ENCODE measurements around the gene COL23A1. TPM values are rescaled to one million over a fixed set of nuclear protein-coding genes. Genes with fewer than 3 reads are reported as not detected.

COL23A1 gene
- total RNA-seq, 2 donors from 2014 or later, result 0.16 to 0.24 TPM

DNA sequence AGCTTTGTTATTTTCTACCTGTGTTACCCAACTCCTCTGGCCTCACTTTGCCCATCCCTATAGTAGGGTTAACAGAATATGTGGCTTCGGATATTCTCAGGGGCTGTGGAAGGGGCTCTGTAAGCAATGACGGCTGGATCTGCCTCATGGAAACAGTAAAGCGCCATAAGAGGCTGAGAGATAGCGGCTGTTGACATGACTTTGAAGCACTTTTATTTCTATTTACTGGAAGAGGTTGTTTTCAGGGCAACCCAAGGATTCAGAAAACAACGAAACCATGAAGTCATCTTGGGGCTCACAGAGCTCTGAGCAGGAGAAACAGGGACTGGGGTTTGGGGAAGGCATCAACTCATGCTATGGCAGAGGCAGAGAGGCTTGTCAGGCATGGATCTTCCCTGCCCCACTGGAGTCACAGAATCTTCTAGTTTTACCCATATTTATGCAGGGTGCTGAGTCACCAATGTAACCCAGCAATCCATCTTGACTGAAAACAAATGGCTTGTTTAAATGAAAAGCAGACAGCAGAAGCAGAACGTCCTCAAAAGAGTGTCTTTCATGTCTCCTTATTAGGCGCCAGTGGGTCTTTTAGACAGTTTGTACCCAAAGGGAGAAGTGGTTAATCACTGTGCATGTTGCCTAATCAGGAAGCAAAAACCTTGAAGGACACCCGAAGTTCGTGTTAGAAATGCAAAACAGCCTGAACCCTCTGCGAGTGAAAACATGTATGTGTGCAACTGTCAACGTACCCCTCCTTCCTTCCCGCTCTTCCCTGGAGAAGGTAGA is 113.0 kb downstream of the COL23A1 start:
- no peak for ATAC-seq (replicated peaks)
- H3K36me3 Mint-ChIP-seq (ENCODE audit: low read depth), result no peaks in the 10 kb centered on the region
- no peak overlapping the region for H3K4me3 Mint-ChIP-seq
- H3K27ac Mint-ChIP-seq, result no peak overlapping the region
- no peaks in the 10 kb centered on the region for H3K9me3 Mint-ChIP-seq
- no peaks in the 10 kb centered on the region for H3K4me1 Mint-ChIP-seq
- H3K27me3 Mint-ChIP-seq, result peaks cover 7% of the 10 kb centered on the region

DNA sequence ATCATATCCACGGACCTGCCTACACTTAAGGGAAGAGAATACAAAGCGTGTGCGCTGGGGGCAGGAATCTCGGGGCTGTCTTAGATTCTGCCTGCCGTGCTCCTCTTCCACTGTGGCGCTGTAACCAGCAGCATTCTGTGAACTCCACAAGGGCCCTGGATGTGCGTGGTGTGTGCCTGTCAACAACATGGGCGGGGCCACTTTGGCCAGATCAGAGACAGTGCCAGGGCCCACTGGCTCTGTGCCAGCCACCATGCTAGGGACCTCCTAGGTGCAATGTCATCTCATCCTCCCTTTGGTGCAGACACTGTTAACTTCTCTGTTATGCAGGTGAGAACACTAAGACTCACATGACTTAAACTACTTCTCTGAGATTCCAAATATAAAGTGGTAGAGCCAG is 113.7 kb downstream of the COL23A1 start:
- no peak for ATAC-seq (replicated peaks)
- Mint-ChIP-seq H3K4me1 (no peaks in the 10 kb centered on the region), H3K36me3 (ENCODE audit: low read depth) (no peaks in the 10 kb centered on the region), H3K27me3 (peaks cover 11% of the 10 kb centered on the region), H3K4me3 (no peak overlapping the region), H3K9me3 (no peaks in the 10 kb centered on the region), H3K27ac (no peak overlapping the region)

DNA sequence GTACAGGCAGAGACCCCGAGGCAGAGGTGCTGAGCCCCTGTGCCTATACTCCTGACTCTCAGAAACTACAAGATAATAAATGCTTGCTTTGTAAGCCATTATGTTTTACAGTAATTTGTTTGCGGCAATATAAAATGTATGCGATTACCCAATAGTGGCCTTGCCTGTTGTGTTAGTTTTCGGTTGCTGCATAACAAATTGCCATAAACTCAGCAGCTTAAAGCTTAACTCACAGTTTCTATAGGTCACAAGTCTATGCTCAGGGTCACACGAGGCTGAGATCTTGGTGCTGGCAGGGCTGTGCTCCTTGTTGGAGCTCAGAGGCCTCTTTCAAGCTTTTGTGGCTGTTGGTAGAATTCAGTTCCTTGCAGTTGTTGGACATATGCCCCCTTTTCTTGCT is 114.8 kb downstream of the COL23A1 start:
- ATAC-seq (replicated peaks), result no peak
- Mint-ChIP-seq H3K36me3 (ENCODE audit: low read depth) (no peaks in the 10 kb centered on the region), H3K27me3 (peaks cover 11% of the 10 kb centered on the region), H3K27ac (no peak overlapping the region), H3K4me3 (no peak overlapping the region), H3K4me1 (no peaks in the 10 kb centered on the region), H3K9me3 (no peaks in the 10 kb centered on the region)

DNA sequence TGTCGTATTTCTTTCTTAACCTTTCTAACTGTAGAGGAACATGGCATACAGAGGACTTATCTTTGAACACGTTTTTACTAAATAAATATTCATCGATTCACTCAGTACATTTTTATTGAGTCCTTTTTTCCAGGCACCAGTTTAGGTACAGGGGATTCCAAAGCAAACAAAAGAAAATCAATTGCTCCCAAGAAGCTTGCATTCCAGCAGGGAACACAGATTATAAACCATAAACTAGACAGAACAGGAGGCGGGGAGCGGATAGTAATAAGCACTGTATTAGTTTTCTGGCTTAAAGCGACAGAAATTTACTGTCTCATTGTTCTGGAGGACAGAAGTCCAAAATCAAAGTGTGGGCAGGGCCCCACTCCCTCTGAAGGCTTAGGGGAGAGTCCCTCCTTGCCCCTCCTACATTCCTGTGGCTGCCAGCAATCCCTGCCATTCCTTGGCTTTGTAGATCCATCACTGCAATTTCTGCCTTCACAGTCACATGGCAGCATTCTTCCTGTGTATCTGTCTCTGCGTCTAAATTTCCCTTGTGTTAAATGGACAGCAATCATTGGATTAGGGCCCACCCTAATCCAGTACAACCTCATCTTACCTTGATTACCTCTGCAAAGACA is 115.5 kb downstream of the COL23A1 start:
- H3K36me3 Mint-ChIP-seq (ENCODE audit: low read depth), result no peaks in the 10 kb centered on the region
- peaks cover 11% of the 10 kb centered on the region for H3K27me3 Mint-ChIP-seq
- H3K4me3 Mint-ChIP-seq, result no peak overlapping the region
- ATAC-seq (replicated peaks), result no peak
- no peaks in the 10 kb centered on the region for H3K4me1 Mint-ChIP-seq
- no peaks in the 10 kb centered on the region for H3K9me3 Mint-ChIP-seq
- no peak overlapping the region for H3K27ac Mint-ChIP-seq

GRCh38 chr5:178473854-178474253 is 116.3 kb downstream of the COL23A1 start:
- no peaks in the 10 kb centered on the region for H3K36me3 Mint-ChIP-seq (ENCODE audit: low read depth)
- ATAC-seq (replicated peaks), result no peak
- no peaks in the 10 kb centered on the region for H3K9me3 Mint-ChIP-seq
- peaks cover 15% of the 10 kb centered on the region for H3K27me3 Mint-ChIP-seq
- peaks cover 3% of the 10 kb centered on the region for H3K4me1 Mint-ChIP-seq
- H3K27ac Mint-ChIP-seq, result no peak overlapping the region
- H3K4me3 Mint-ChIP-seq, result no peak overlapping the region

- ATAC-seq (replicated peaks), result no peak
- H3K27me3 Mint-ChIP-seq, result peaks cover 20% of the 10 kb centered on the region
- no peak overlapping the region for H3K27ac Mint-ChIP-seq
- H3K36me3 Mint-ChIP-seq (ENCODE audit: low read depth), result no peaks in the 10 kb centered on the region
- H3K4me3 Mint-ChIP-seq, result no peak overlapping the region
- H3K9me3 Mint-ChIP-seq, result no peaks in the 10 kb centered on the region
- peaks cover 3% of the 10 kb centered on the region for H3K4me1 Mint-ChIP-seq
These were observed 118.1 kb downstream of the COL23A1 start for GRCh38 chr5:178472138-178472537.

GRCh38 chr5:178471711-178472110 is 118.5 kb downstream of the COL23A1 start:
- Mint-ChIP-seq H3K27me3 (peaks cover 21% of the 10 kb centered on the region), H3K4me3 (no peak overlapping the region), H3K9me3 (no peaks in the 10 kb centered on the region), H3K27ac (no peak overlapping the region), H3K4me1 (peaks cover 3% of the 10 kb centered on the region), H3K36me3 (ENCODE audit: low read depth) (no peaks in the 10 kb centered on the region)
- no peak for ATAC-seq (replicated peaks)

DNA sequence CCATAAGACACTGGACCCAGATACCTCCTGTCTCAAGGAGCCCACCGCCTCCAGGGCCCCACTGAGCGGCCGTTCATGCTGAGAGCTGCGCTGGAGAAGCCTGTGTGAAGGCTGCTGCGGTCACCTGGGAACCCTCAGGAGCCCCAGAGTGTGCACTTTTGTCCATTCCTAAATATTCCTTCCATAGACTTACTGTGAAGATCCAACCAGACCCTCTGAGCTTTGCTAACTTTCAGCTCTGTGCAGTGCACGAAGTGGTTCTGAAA is 119.5 kb downstream of the COL23A1 start:
- no peak for ATAC-seq (replicated peaks)
- Mint-ChIP-seq H3K9me3 (no peaks in the 10 kb centered on the region), H3K36me3 (ENCODE audit: low read depth) (no peaks in the 10 kb centered on the region), H3K27ac (no peak overlapping the region), H3K4me1 (peaks cover 3% of the 10 kb centered on the region), H3K27me3 (peaks cover 21% of the 10 kb centered on the region), H3K4me3 (no peak overlapping the region)

GRCh38 chr5:178469975-178470759 is 120.0 kb downstream of the COL23A1 start:
- H3K4me3 Mint-ChIP-seq, result no peak overlapping the region
- ATAC-seq (replicated peaks), result no peak
- H3K27me3 Mint-ChIP-seq, result peaks cover 21% of the 10 kb centered on the region
- H3K4me1 Mint-ChIP-seq, result peaks cover 3% of the 10 kb centered on the region
- no peak overlapping the region for H3K27ac Mint-ChIP-seq
- H3K9me3 Mint-ChIP-seq, result no peaks in the 10 kb centered on the region
- no peaks in the 10 kb centered on the region for H3K36me3 Mint-ChIP-seq (ENCODE audit: low read depth)

DNA sequence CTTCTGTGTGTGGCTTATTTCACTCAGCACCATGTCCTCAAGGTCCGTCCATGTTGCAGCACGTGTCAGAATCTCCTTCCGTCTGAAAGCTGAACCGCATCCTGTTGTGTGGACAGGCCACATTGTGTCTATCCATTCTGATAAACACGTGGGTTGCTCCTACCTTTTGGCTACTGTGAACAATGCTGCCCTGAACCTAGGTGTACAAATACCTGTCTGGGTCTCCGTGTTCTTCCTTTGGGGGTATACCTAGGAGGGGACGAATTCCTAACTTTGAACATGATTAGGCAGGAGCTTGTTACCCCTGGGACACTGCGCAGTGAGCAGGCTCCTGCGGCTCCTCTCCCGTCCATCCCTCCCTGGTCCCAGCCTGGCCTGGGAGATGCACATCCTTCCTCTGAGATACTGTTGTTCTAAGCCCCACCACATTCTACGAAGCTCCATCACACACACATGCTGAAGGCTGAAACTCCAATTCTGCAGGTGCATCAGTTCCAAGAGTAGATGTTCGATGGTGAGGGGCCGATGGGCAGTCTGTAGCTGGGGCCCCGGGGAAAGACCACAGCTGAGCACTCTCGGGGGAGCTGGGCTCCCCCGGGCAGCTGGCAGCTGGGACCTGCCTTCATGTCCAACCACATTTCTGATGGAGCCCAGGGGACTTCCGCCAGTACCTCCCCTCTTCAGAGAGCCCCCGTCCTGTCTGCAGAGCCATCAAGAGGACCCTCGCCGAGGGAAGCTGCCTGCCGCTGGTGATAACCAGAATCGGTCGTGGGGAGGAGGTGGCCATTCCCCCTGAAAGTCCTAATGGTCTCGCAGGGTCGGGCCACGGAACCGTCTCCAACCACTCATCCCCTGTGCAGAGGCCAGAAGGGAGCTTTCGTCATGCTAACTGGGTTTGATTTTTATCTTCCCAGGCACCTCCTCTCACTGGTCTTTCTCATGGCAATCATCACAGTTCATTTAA is 120.9 kb downstream of the COL23A1 start:
- no peaks in the 10 kb centered on the region for H3K9me3 Mint-ChIP-seq
- no peak overlapping the region for H3K27ac Mint-ChIP-seq
- no peak overlapping the region for H3K4me3 Mint-ChIP-seq
- H3K36me3 Mint-ChIP-seq (ENCODE audit: low read depth), result no peaks in the 10 kb centered on the region
- H3K4me1 Mint-ChIP-seq, result peaks cover 3% of the 10 kb centered on the region
- ATAC-seq (replicated peaks), result no peak
- peaks cover 17% of the 10 kb centered on the region for H3K27me3 Mint-ChIP-seq

DNA sequence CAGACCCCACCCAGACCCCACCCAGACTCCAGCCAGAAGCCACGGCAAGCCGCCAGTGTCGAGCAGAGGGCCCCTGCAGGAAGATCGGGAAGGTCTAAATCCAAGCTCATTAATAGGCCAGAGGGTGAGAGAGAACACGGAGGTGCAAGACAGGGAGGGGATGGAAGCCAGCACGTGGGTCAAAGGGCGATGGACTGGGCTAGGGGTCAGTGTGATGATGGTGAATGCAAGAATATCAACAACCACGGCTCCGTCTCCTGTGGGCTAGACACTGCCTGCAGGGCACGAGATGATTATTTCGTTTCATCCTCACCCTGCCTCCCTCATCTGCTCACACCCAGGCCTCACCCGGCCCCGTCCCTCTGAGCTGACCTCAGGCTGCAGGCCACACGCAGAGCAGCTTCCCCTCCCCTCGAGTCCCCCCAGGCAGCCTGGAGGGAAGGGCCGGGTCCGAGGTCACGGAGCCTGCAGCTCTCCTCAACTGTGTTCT is 122.0 kb downstream of the COL23A1 start:
- ATAC-seq (replicated peaks), result no peak
- H3K36me3 Mint-ChIP-seq (ENCODE audit: low read depth), result no peaks in the 10 kb centered on the region
- H3K4me1 Mint-ChIP-seq, result peaks cover 3% of the 10 kb centered on the region
- H3K27me3 Mint-ChIP-seq, result peaks cover 17% of the 10 kb centered on the region
- H3K27ac Mint-ChIP-seq, result no peak overlapping the region
- no peak overlapping the region for H3K4me3 Mint-ChIP-seq
- H3K9me3 Mint-ChIP-seq, result no peaks in the 10 kb centered on the region

GRCh38 chr5:178467568-178468195 is 122.5 kb downstream of the COL23A1 start:
- Mint-ChIP-seq H3K27ac (no peak overlapping the region), H3K9me3 (no peaks in the 10 kb centered on the region), H3K4me1 (peaks cover 3% of the 10 kb centered on the region), H3K36me3 (ENCODE audit: low read depth) (no peaks in the 10 kb centered on the region), H3K4me3 (no peak overlapping the region), H3K27me3 (peaks cover 17% of the 10 kb centered on the region)
- no peak for ATAC-seq (replicated peaks)

- Mint-ChIP-seq H3K9me3 (no peaks in the 10 kb centered on the region), H3K27me3 (peaks cover 17% of the 10 kb centered on the region), H3K27ac (no peak overlapping the region), H3K4me3 (no peak overlapping the region), H3K36me3 (ENCODE audit: low read depth) (no peaks in the 10 kb centered on the region), H3K4me1 (peaks cover 3% of the 10 kb centered on the region)
- ATAC-seq (replicated peaks), result no peak
These were observed 123.0 kb downstream of the COL23A1 start for GRCh38 chr5:178467205-178467567.

DNA sequence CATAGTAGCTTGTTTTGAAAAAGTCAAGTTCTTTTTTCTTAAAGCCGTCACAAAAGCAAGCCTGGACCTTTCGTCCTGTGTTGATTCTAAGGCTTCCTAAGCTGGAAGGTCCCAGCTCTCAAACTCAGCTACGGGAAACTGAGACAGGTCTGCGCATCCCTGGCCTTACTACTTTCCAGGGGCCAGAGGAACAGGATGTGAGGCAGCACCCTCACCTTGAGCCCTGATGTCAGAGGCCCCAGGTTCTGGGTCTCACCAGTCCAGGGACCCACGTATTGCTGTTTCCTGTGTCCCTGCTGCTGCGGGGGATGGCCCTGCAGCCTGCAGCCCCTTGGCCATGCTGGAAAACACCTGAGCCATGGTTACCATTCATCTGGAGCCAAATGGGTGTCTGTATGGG is 123.9 kb downstream of the COL23A1 start:
- Mint-ChIP-seq H3K4me3 (no peak overlapping the region), H3K27ac (no peak overlapping the region), H3K9me3 (no peaks in the 10 kb centered on the region)

More for the DNA sequence above, 123.9 kb downstream of the COL23A1 start:
- Mint-ChIP-seq H3K36me3 (ENCODE audit: low read depth) (no peaks in the 10 kb centered on the region), H3K27me3 (peaks cover 13% of the 10 kb centered on the region), H3K4me1 (peaks cover 3% of the 10 kb centered on the region)
- no peak for ATAC-seq (replicated peaks)
